Left renal pelvis (tissue), 4 donors: ENCODE measurements around the gene TLN1. TPM values are rescaled to one million over a fixed set of nuclear protein-coding genes. Genes with fewer than 3 reads are reported as not detected.

Source experiments
- DNase-seq, 4 donors: peaks; one replicate each; pipeline ENCODE4 v3.0.0-alpha.2; 2013; ENCODE audit warnings: low read depth in 4 of 4, low spot score in 3 of 4
- polyA plus RNA-seq, 4 donors: library from polyadenylated mRNA; unstranded; fragments of 120-200 nt; gene quantifications; one replicate each; pipeline ENCODE4 v1.2.1, GENCODE V29; 2013; ENCODE audit not compliant: insufficient read length in 4 of 4

TLN1 gene
- polyA plus RNA-seq, 4 donors = 141 to 173 (median 163) TPM

- no peak for DNase-seq
Observed at GRCh38 chr9:35673132-35674024, 58.6 kb downstream of the TLN1 start, which contains the start of gene CA9. TSS of gene CA9 (plus strand) at chr9:35673928. CDS start at chr9:35673960, 32 bp downstream.

- DNase-seq = no peak
Observed at GRCh38 chr9:35669331-35670145, 62.5 kb downstream of the TLN1 start.

GRCh38 chr9:35667939-35668338, 64.1 kb downstream of the TLN1 start:
- no peak for DNase-seq

- DNase-seq = no peak
Observed at GRCh38 chr9:35666549-35666948, 65.4 kb downstream of the TLN1 start.

- no peak for DNase-seq
Observed at GRCh38 chr9:35666045-35666444, 66.0 kb downstream of the TLN1 start.

- DNase-seq = no peak
Observed at GRCh38 chr9:35665471-35665818, 66.5 kb downstream of the TLN1 start.

GRCh38 chr9:35664531-35665470, 67.2 kb downstream of the TLN1 start, which contains the start of gene ARHGEF39:
TSS of gene ARHGEF39 (minus strand) at chr9:35665195. CDS start at chr9:35665169, 26 bp downstream.
- DNase-seq = peak; percentile 57 to 71 (median 70)

GRCh38 chr9:35662437-35662836, 69.6 kb downstream of the TLN1 start:
- DNase-seq = no peak

- no peak for DNase-seq
Observed at GRCh38 chr9:35661756-35662350, 70.1 kb downstream of the TLN1 start.

- DNase-seq = no peak
Observed at GRCh38 chr9:35660966-35661415, 71.0 kb downstream of the TLN1 start.

GRCh38 chr9:35659340-35659739, 72.7 kb downstream of the TLN1 start:
- no peak for DNase-seq

GRCh38 chr9:35658968-35659220, 73.1 kb downstream of the TLN1 start:
- no peak for DNase-seq

- DNase-seq = peak; percentile 79 to 82 (median 81)
Observed at GRCh38 chr9:35658137-35658967, 73.6 kb downstream of the TLN1 start, which contains the start of gene CCDC107. TSS of gene CCDC107 (plus strand) at chr9:35658292. CDS start at chr9:35658380, 88 bp downstream.

GRCh38 chr9:35657546-35658136, 74.4 kb downstream of the TLN1 start, which contains the start of gene RMRP:
TSS of gene RMRP (minus strand) at chr9:35658019.
- peak; percentile 94 to 97 (median 96) for DNase-seq

- DNase-seq = no peak
Observed at GRCh38 chr9:35656831-35657545, 75.0 kb downstream of the TLN1 start.

GRCh38 chr9:35656348-35656747, 75.6 kb downstream of the TLN1 start:
- no peak for DNase-seq

GRCh38 chr9:35653611-35654010, 78.4 kb downstream of the TLN1 start:
- no peak for DNase-seq

- no peak for DNase-seq
Observed at GRCh38 chr9:35652829-35653209, 79.2 kb downstream of the TLN1 start.
